Activated CD4-positive, alpha-beta T cell treated with anti-CD3 and anti-CD28 coated beads, Interleukin-2, amount 10 ng/mL, durations not matched to agents 7 days and 5 days (primary cell): ENCODE results near the gene WDR53. TPM values are rescaled to one million over a fixed set of nuclear protein-coding genes. Genes with fewer than 3 reads are reported as not detected.
"Not testable (repeated sequence)": the region's sequence is repeated elsewhere in the genome, so short reads cannot be mapped to it uniquely, and the experiment has no call there.

Experiments
- CTCF ChIA-PET: fragments of 350-600 bp; sonication (Branson Sonifier 250); formaldehyde crosslinking; loops from one replicate; lab custom pipeline; 2021; ENCODE audit warnings: antibody characterized with exemption; lab: Charles Lee
- POLR2A ChIA-PET: fragments of 350-600 bp; sonication (Branson Sonifier 250); formaldehyde crosslinking; loops from one replicate; lab custom pipeline; 2021; ENCODE audit warnings: antibody characterized with exemption; lab: Charles Lee
- DNase-seq: peaks from one replicate; pipeline ENCODE4 v3.0.0-alpha.2; 2020
- H3K27ac Mint-ChIP-seq: one replicate; pipeline ENCODE4 v1.8.0; 2021; ENCODE audit warnings: mild to moderate bottlenecking, moderate library complexity, mixed read lengths
- H3K27me3 Mint-ChIP-seq: one replicate; pipeline ENCODE4 v1.8.0; 2021; ENCODE audit warnings: mixed read lengths
- H3K36me3 Mint-ChIP-seq: one replicate; pipeline ENCODE4 v1.8.0; 2021; ENCODE audit warnings: low read depth, mixed read lengths
- H3K4me1 Mint-ChIP-seq: one replicate; pipeline ENCODE4 v1.8.0; 2021; ENCODE audit warnings: mixed read lengths
- H3K4me3 Mint-ChIP-seq: one replicate; pipeline ENCODE4 v1.8.0; 2021; ENCODE audit warnings: mild to moderate bottlenecking, moderate library complexity, mixed read lengths
- H3K9me3 Mint-ChIP-seq: one replicate; pipeline ENCODE4 v1.8.0; 2021; ENCODE audit warnings: mixed read lengths
- total RNA-seq, 2 experiments: library from RNA; stranded (reverse); gene quantifications; one replicate each; pipeline ENCODE4 v1.2.3, GENCODE V29; 2021

The WDR53 gene
- total RNA-seq, 2 experiments from 2014 or later, result 19.5 to 24.8 TPM

GRCh38 chr3:196555295-196555694 is 13.1 kb downstream of the WDR53 start:
- POLR2A ChIA-PET, result interaction anchor here (0.6 kb wide), 1 partner anchor 21 kb away, joined by 3 read pairs; no protein-coding TSS in a partner anchor
- CTCF ChIA-PET, result interaction anchor here (0.9 to 4.0 kb wide), 3 partner anchors 10 to 27 kb away, joined by 3 to 19 read pairs (median 4); partner anchors contain the start of genes FBXO45 and WDR53
- peaks cover 6% of the 10 kb centered on the region for H3K9me3 Mint-ChIP-seq
- DNase-seq, result no peak
- H3K4me3 Mint-ChIP-seq, result no peak overlapping the region
- H3K27me3 Mint-ChIP-seq, result no peaks in the 10 kb centered on the region
- peaks cover 10% of the 10 kb centered on the region for H3K36me3 Mint-ChIP-seq
- H3K4me1 Mint-ChIP-seq, result peaks cover 9% of the 10 kb centered on the region
- no peak overlapping the region for H3K27ac Mint-ChIP-seq

- Mint-ChIP-seq H3K9me3 (peaks cover 12% of the 10 kb centered on the region), H3K27me3 (no peaks in the 10 kb centered on the region), H3K4me3 (no peak overlapping the region), H3K36me3 (peaks cover 16% of the 10 kb centered on the region), H3K4me1 (peaks cover under 1% of the 10 kb centered on the region), H3K27ac (no peak overlapping the region)
- DNase-seq, result no peak
- ChIA-PET CTCF (interaction anchor here (0.6 to 4.0 kb wide), 2 partner anchors 25 to 1044 kb away, joined by 3 to 19 read pairs; no protein-coding TSS in a partner anchor), POLR2A (interaction anchor here (0.6 kb wide), 1 partner anchor 160 kb away, joined by 3 read pairs; no protein-coding TSS in a partner anchor)
Measured at GRCh38 chr3:196554205-196554604, 14.1 kb downstream of the WDR53 start.

GRCh38 chr3:196553551-196553950 is 14.8 kb downstream of the WDR53 start:
- no peak overlapping the region for H3K27ac Mint-ChIP-seq
- CTCF ChIA-PET, result interaction anchor here (0.6 to 4.0 kb wide), 2 partner anchors 25 to 1044 kb away, joined by 3 to 19 read pairs; no protein-coding TSS in a partner anchor
- POLR2A ChIA-PET, result interaction anchor here (0.6 kb wide), 1 partner anchor 159 kb away, joined by 3 read pairs; no protein-coding TSS in a partner anchor

GRCh38 chr3:196552253-196552652 is 16.1 kb downstream of the WDR53 start:
- no peak for DNase-seq
- Mint-ChIP-seq H3K27ac (no peak overlapping the region), H3K4me3 (no peak overlapping the region), H3K9me3 (peaks cover 15% of the 10 kb centered on the region), H3K4me1 (no peaks in the 10 kb centered on the region), H3K27me3 (peaks cover under 1% of the 10 kb centered on the region), H3K36me3 (peaks cover 15% of the 10 kb centered on the region)
- POLR2A ChIA-PET, result no interaction called here
- CTCF ChIA-PET, result no interaction called here

More at GRCh38 chr3:196553551-196553950, 14.8 kb downstream of the WDR53 start:
- Mint-ChIP-seq H3K4me1 (no peaks in the 10 kb centered on the region), H3K9me3 (peaks cover 12% of the 10 kb centered on the region), H3K4me3 (no peak overlapping the region), H3K36me3 (peaks cover 17% of the 10 kb centered on the region), H3K27me3 (no peaks in the 10 kb centered on the region)
- DNase-seq, result no peak

- Mint-ChIP-seq H3K36me3 (peaks cover 15% of the 10 kb centered on the region), H3K9me3 (peaks cover 15% of the 10 kb centered on the region)
- H3K27me3 Mint-ChIP-seq, DNase-seq, H3K27ac Mint-ChIP-seq, H3K4me3 Mint-ChIP-seq, POLR2A ChIA-PET, CTCF ChIA-PET, H3K4me1 Mint-ChIP-seq: not testable (repeated sequence)
Measured at GRCh38 chr3:196550172-196550571, 18.2 kb downstream of the WDR53 start.

GRCh38 chr3:196549312-196549711 is 19.0 kb downstream of the WDR53 start:
- CTCF ChIA-PET, DNase-seq, H3K4me3 Mint-ChIP-seq, H3K27me3 Mint-ChIP-seq, H3K27ac Mint-ChIP-seq, H3K4me1 Mint-ChIP-seq, POLR2A ChIA-PET: not testable (repeated sequence)
- Mint-ChIP-seq H3K9me3 (peaks cover 15% of the 10 kb centered on the region), H3K36me3 (peaks cover 11% of the 10 kb centered on the region)

GRCh38 chr3:196547067-196547466 is 21.3 kb downstream of the WDR53 start:
- Mint-ChIP-seq H3K4me3 (no peak overlapping the region), H3K36me3 (peaks cover 10% of the 10 kb centered on the region), H3K27ac (no peak overlapping the region), H3K9me3 (peaks cover 15% of the 10 kb centered on the region), H3K27me3 (peaks cover 7% of the 10 kb centered on the region), H3K4me1 (no peaks in the 10 kb centered on the region)
- no peak for DNase-seq
- ChIA-PET POLR2A (no interaction called here), CTCF (interaction anchor here (1.0 to 1.2 kb wide), 2 partner anchors 18 to 23 kb away, joined by 3 read pairs; no protein-coding TSS in a partner anchor)

GRCh38 chr3:196546537-196546936 is 21.8 kb downstream of the WDR53 start:
- POLR2A ChIA-PET, result no interaction called here
- Mint-ChIP-seq H3K4me3 (no peak overlapping the region), H3K4me1 (no peaks in the 10 kb centered on the region), H3K27me3 (peaks cover 7% of the 10 kb centered on the region), H3K36me3 (peaks cover 10% of the 10 kb centered on the region), H3K9me3 (peaks cover 13% of the 10 kb centered on the region), H3K27ac (no peak overlapping the region)
- DNase-seq, result no peak
- CTCF ChIA-PET, result interaction anchor here (1.0 to 1.2 kb wide), 2 partner anchors 18 to 23 kb away, joined by 3 read pairs; no protein-coding TSS in a partner anchor

GRCh38 chr3:196544491-196544992 is 23.8 kb downstream of the WDR53 start:
- H3K27me3 Mint-ChIP-seq, result peaks cover 7% of the 10 kb centered on the region
- H3K36me3 Mint-ChIP-seq, result peaks cover 4% of the 10 kb centered on the region
- H3K4me1 Mint-ChIP-seq, result no peaks in the 10 kb centered on the region

GRCh38 chr3:196541684-196542445 is 26.5 kb downstream of the WDR53 start:
- H3K27me3 Mint-ChIP-seq, result peaks cover 6% of the 10 kb centered on the region
- POLR2A ChIA-PET, result no interaction called here
- H3K27ac Mint-ChIP-seq, result no peak overlapping the region
- H3K4me3 Mint-ChIP-seq, result no peak overlapping the region
- CTCF ChIA-PET, result interaction anchor here (0.7 to 1.9 kb wide), 2 partner anchors 13 to 48 kb away, joined by 4 to 9 read pairs; no protein-coding TSS in a partner anchor
- no peaks in the 10 kb centered on the region for H3K9me3 Mint-ChIP-seq
- DNase-seq, result no peak
- no peaks in the 10 kb centered on the region for H3K36me3 Mint-ChIP-seq
- H3K4me1 Mint-ChIP-seq, result peaks cover 8% of the 10 kb centered on the region

More at GRCh38 chr3:196544491-196544992, 23.8 kb downstream of the WDR53 start:
- DNase-seq, result no peak
- CTCF ChIA-PET, result no interaction called here
- Mint-ChIP-seq H3K27ac (no peak overlapping the region), H3K4me3 (no peak overlapping the region), H3K9me3 (peaks cover 3% of the 10 kb centered on the region)
- POLR2A ChIA-PET, result no interaction called here

GRCh38 chr3:196537319-196537984 is 30.9 kb downstream of the WDR53 start:
- ChIA-PET POLR2A (no interaction called here), CTCF (interaction anchor here (0.6 to 0.8 kb wide), 3 partner anchors 28 to 79 kb away, joined by 3 to 5 read pairs (median 4); partner anchors contain the start of genes FBXO45 and WDR53)
- H3K27ac Mint-ChIP-seq, result no peak overlapping the region

GRCh38 chr3:196533260-196533681 is 35.1 kb downstream of the WDR53 start:
- Mint-ChIP-seq H3K9me3 (peaks cover 7% of the 10 kb centered on the region), H3K4me3 (no peak overlapping the region), H3K27ac (no peak overlapping the region), H3K4me1 (peaks cover 18% of the 10 kb centered on the region), H3K27me3 (peaks cover 9% of the 10 kb centered on the region), H3K36me3 (peaks cover 3% of the 10 kb centered on the region)
- DNase-seq, result no peak
- CTCF ChIA-PET, result no interaction called here
- POLR2A ChIA-PET, result no interaction called here

More at GRCh38 chr3:196537319-196537984, 30.9 kb downstream of the WDR53 start:
- DNase-seq, result peak; percentile 79
- Mint-ChIP-seq H3K4me3 (no peak overlapping the region), H3K4me1 (peaks cover 8% of the 10 kb centered on the region), H3K36me3 (no peaks in the 10 kb centered on the region), H3K27me3 (peaks cover 6% of the 10 kb centered on the region), H3K9me3 (no peaks in the 10 kb centered on the region)
